ENCODE data around the gene TFDP2. TPM values are rescaled to one million over a fixed set of nuclear protein-coding genes. Genes with fewer than 3 reads are reported as not detected.

The TFDP2 gene
- total RNA-seq, 1 experiment from 2014 or later: 76.0 TPM

GRCh38 chr3:142057331-142057725 lies 92.0 kb downstream of the TFDP2 start:
- H3K4me2 ChIP-seq (ENCODE audit: insufficient read depth, insufficient read length, low read length): no peak overlapping the region
- no peak overlapping the region for H3K4ac ChIP-seq (ENCODE audit: low read depth, low read length)
- no peak overlapping the region for H4K5ac ChIP-seq (ENCODE audit: insufficient read length, low read depth, low read length)
- no peak overlapping the region for H3K23ac ChIP-seq (ENCODE audit: insufficient read length, low read depth, low read length)
- peaks cover 0 to 10% (median 3%) of the 10 kb centered on the region in 3 experiments; a peak in 2 of 7 replicates for H3K36me3 Mint-ChIP-seq (ENCODE audit: insufficient read depth in 1 of 3, low read depth in 3 of 3)
- no peak overlapping the region for H3K14ac ChIP-seq (ENCODE audit: insufficient read depth, low read length)
- H3T11ph ChIP-seq (ENCODE audit: low read length): no peak overlapping the region
- TF ChIP-seq, protein P1, sequence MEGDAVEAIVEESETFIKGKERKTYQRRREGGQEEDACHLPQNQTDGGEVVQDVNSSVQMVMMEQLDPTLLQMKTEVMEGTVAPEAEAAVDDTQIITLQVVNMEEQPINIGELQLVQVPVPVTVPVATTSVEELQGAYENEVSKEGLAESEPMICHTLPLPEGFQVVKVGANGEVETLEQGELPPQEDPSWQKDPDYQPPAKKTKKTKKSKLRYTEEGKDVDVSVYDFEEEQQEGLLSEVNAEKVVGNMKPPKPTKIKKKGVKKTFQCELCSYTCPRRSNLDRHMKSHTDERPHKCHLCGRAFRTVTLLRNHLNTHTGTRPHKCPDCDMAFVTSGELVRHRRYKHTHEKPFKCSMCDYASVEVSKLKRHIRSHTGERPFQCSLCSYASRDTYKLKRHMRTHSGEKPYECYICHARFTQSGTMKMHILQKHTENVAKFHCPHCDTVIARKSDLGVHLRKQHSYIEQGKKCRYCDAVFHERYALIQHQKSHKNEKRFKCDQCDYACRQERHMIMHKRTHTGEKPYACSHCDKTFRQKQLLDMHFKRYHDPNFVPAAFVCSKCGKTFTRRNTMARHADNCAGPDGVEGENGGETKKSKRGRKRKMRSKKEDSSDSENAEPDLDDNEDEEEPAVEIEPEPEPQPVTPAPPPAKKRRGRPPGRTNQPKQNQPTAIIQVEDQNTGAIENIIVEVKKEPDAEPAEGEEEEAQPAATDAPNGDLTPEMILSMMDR (conservative IDR thresholded peaks at IDR 0.05): no peak
- H3K4me3 Mint-ChIP-seq: no peak overlapping the region
- no peaks in the 10 kb centered on the region for H3K9me3 ChIP-seq (ENCODE audit: control insufficient read depth, low read depth, low read length)
- no CpG with 5 or more reads among the region's 2 CpGs for WGBS (ENCODE audit: extremely low coverage, insufficient read length, low lambda C conversion rate)
- no peak overlapping the region for H2BK5ac ChIP-seq (ENCODE audit: insufficient read length, low read length)
- no peak overlapping the region for H2AK5ac ChIP-seq (ENCODE audit: insufficient read length, low read length)
- H3K9me3 Mint-ChIP-seq: peaks cover 0 to 7% of the 10 kb centered on the region in 2 experiments; a peak in 3 of 5 replicates
- H3K79me1 ChIP-seq (ENCODE audit: insufficient read depth, low read depth, low read length, poor library complexity, severe bottlenecking): no peaks in the 10 kb centered on the region
- no peak overlapping the region for H4K8ac ChIP-seq (replicated peaks; ENCODE audit: insufficient read length, low read depth, low read length)
- H3K4me1 ChIP-seq (ENCODE audit: insufficient read depth, low read length): no peaks in the 10 kb centered on the region; the same call in 1 of the 2 replicates
- no peak overlapping the region for H2BK15ac ChIP-seq (ENCODE audit: low read depth, low read length)
- H2BK12ac ChIP-seq (ENCODE audit: insufficient read length, low read depth, low read length): no peak overlapping the region
- H2BK20ac ChIP-seq (ENCODE audit: low read depth, low read length, poor library complexity, severe bottlenecking): no peak overlapping the region
- H3K18ac ChIP-seq (ENCODE audit: insufficient read length, low read depth, low read length): no peak overlapping the region
- no peaks in the 10 kb centered on the region for H3K79me2 ChIP-seq (ENCODE audit: insufficient read depth, low read length)
- H3K9ac ChIP-seq (ENCODE audit: extremely low read depth, insufficient read length, low read length): no peak overlapping the region
- peaks cover 10 to 13% of the 10 kb centered on the region in 2 experiments for H3K4me1 Mint-ChIP-seq
- H2AFZ ChIP-seq (ENCODE audit: low read length): no peak overlapping the region
- H4K91ac ChIP-seq (ENCODE audit: insufficient read length, low read depth, low read length): no peak overlapping the region
- H3K27me3 ChIP-seq (ENCODE audit: insufficient read depth, low read length): no peaks in the 10 kb centered on the region
- H3K56ac ChIP-seq (ENCODE audit: insufficient read length, low read depth, low read length): no peak overlapping the region
- H3K27ac ChIP-seq (ENCODE audit: insufficient read length, low read depth, low read length): no peak overlapping the region
- DNase-seq: no peak
- no peaks in the 10 kb centered on the region for H4K20me1 ChIP-seq (ENCODE audit: control insufficient read depth, insufficient read depth, insufficient read length)
- no peak overlapping the region for H3K27ac Mint-ChIP-seq
- H2BK120ac ChIP-seq (ENCODE audit: low read depth, low read length, poor library complexity, severe bottlenecking): no peak overlapping the region
- H3K27me3 Mint-ChIP-seq (ENCODE audit: low read depth): no peaks in the 10 kb centered on the region
- H3K23me2 ChIP-seq (ENCODE audit: insufficient read length, low read depth, low read length, poor library complexity, severe bottlenecking): no peaks in the 10 kb centered on the region
